Bronchial epithelial cell (primary cell): ENCODE data around the gene C10orf71. TPM values are rescaled to one million over a fixed set of nuclear protein-coding genes. Genes with fewer than 3 reads are reported as not detected.
A peak's percentile ranks its signal among the peaks of the same experiment; 100 is the strongest.

Experiments used
- DNase-seq: peaks from one replicate; pipeline ENCODE4 v3.0.0-alpha.2; 2010; ENCODE audit warnings: low read depth
- FAIRE-seq: peaks from 2 replicates; lab custom pipeline; 2011; peaks lifted over from hg19 to GRCh38; lab: Jason Lieb, UNC
- H3K27me3 ChIP-seq: 2 replicates; pipeline ENCODE4 v1.5.1; 2011; ENCODE audit warnings: low read length; ENCODE audit not compliant: control insufficient read depth, insufficient read depth
- H3K36me3 ChIP-seq: 2 replicates; pipeline ENCODE4 v1.5.1; 2011; ENCODE audit warnings: low read length; ENCODE audit not compliant: control insufficient read depth, insufficient read depth
- H3K4me3 ChIP-seq: 2 replicates; pipeline ENCODE4 v1.5.1; 2011; ENCODE audit warnings: mild to moderate bottlenecking, low read depth, low read length, control low read depth
- total RNA-seq: library from RNA; depleted of rRNA; stranded (reverse); fragments of >200 nt; gene quantifications from 2 replicates; pipeline ENCODE4 v1.2.1, GENCODE V29; 2014
- TF ChIP-seq, protein P1 (sequence below): IDR thresholded peaks from 2 replicates; pipeline ENCODE4 v1.5.1; 2011; ENCODE audit warnings: mild to moderate bottlenecking, moderate library complexity, low read length, control low read depth, inconsistent platforms; ENCODE audit not compliant: insufficient read depth, severe bottlenecking

The C10orf71 gene
- total RNA-seq, 1 donor from 2014 or later: not detected

GRCh38 chr10:49270565-49270964, 28.4 kb upstream of the C10orf71 start:
- DNase-seq (no peak), FAIRE-seq (no peak)
- no peaks in the 10 kb centered on the region for H3K27me3 ChIP-seq
- no peaks in the 10 kb centered on the region for H3K36me3 ChIP-seq
- TF ChIP-seq, protein P1, sequence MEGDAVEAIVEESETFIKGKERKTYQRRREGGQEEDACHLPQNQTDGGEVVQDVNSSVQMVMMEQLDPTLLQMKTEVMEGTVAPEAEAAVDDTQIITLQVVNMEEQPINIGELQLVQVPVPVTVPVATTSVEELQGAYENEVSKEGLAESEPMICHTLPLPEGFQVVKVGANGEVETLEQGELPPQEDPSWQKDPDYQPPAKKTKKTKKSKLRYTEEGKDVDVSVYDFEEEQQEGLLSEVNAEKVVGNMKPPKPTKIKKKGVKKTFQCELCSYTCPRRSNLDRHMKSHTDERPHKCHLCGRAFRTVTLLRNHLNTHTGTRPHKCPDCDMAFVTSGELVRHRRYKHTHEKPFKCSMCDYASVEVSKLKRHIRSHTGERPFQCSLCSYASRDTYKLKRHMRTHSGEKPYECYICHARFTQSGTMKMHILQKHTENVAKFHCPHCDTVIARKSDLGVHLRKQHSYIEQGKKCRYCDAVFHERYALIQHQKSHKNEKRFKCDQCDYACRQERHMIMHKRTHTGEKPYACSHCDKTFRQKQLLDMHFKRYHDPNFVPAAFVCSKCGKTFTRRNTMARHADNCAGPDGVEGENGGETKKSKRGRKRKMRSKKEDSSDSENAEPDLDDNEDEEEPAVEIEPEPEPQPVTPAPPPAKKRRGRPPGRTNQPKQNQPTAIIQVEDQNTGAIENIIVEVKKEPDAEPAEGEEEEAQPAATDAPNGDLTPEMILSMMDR: no peak
- H3K4me3 ChIP-seq: no peak overlapping the region

GRCh38 chr10:49271346-49271745, 27.6 kb upstream of the C10orf71 start:
- Histone ChIP-seq H3K4me3 (no peak overlapping the region), H3K27me3 (no peaks in the 10 kb centered on the region), H3K36me3 (no peaks in the 10 kb centered on the region)
- TF ChIP-seq, protein P1: no peak
- DNase-seq (no peak), FAIRE-seq (peak; percentile 7)

- FAIRE-seq (no peak), DNase-seq (no peak)
- TF ChIP-seq, protein P1: no peak
- H3K27me3 ChIP-seq: no peaks in the 10 kb centered on the region
- H3K4me3 ChIP-seq: no peak overlapping the region
- H3K36me3 ChIP-seq: no peaks in the 10 kb centered on the region
Measured at GRCh38 chr10:49272251-49273081, 26.5 kb upstream of the C10orf71 start.

DNA sequence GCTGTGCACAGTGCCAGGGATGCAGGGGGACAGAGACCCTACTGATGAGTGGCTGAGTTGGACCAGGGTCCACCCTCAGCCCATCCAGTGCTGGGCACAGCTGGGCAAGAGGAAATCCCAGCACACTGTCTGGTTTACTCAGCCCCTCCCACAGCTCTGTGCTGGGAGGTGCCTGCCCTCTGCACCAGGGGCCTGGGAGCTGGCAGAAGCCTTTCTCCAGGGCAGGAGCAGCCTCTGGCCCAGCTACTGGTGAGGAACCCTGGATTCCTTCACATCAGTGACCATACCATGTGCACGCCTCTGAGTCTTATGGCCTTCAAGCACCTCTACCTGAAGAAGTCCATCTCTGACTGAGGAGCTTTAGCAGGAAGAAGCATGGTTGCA, 25.9 kb upstream of the C10orf71 start:
- no peaks in the 10 kb centered on the region for H3K36me3 ChIP-seq
- FAIRE-seq (no peak), DNase-seq (no peak)
- TF ChIP-seq, protein P1: no peak
- no peaks in the 10 kb centered on the region for H3K27me3 ChIP-seq
- no peak overlapping the region for H3K4me3 ChIP-seq

GRCh38 chr10:49273626-49274025, 25.3 kb upstream of the C10orf71 start:
- H3K27me3 ChIP-seq: no peaks in the 10 kb centered on the region
- H3K36me3 ChIP-seq: no peaks in the 10 kb centered on the region
- FAIRE-seq (no peak), DNase-seq (no peak)
- TF ChIP-seq, protein P1: no peak
- no peak overlapping the region for H3K4me3 ChIP-seq
